ENCODE measurements around the gene GMDS. TPM values are rescaled to one million over a fixed set of nuclear protein-coding genes. Genes with fewer than 3 reads are reported as not detected.

Gene GMDS
- total and polyA plus RNA-seq, 2 experiments from 2014 or later = 3.0 to 12.6 TPM

DNA sequence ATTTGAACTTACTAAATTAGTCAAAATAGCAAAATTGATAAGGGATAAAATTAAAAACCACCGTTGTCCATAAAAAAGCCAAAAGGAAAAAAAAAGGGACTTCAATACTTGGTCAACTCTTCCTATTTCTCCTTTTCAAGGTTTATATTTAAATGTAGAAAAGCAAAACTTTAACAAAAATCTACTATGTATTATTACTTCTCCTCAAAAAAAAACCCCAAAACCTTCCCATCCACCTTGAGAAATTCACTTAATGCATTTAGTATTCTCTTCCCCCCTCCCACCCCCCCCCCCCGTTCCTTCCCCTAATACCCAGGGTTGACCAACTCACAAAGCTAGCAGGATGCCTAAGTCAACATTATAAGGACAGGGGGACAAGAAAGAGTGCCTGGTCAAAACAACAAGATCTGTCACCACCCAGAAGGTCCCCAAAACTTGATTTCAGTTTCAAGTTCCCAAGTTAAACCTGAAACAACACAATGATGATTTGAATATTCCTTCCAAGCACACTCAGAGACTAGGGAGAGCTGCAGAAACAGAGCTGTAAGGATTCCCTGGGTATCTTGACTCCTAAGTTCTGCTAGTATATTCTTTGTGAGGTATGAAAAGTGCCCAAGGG is 14.6 kb downstream of the GMDS start:
- H4K20me1 ChIP-seq (ENCODE audit: insufficient read depth) = no peaks in the 10 kb centered on the region
- no peaks in the 10 kb centered on the region for H3K27me3 ChIP-seq (replicated peaks; ENCODE audit: insufficient read depth)
- in situ Hi-C loops (cut with MboI) = no loop called here
- no peaks in the 10 kb centered on the region for H3K36me3 ChIP-seq (ENCODE audit: low read depth)
- no peaks in the 10 kb centered on the region for H3F3A ChIP-seq (ENCODE audit: insufficient read depth)
- H3K9me2 ChIP-seq (ENCODE audit: insufficient read depth) = no peaks in the 10 kb centered on the region
- H3K27ac ChIP-seq = no peak overlapping the region
- H3K9ac ChIP-seq = no peak overlapping the region
- DNase-seq = no peak
- no peak for TF ChIP-seq EZH2 (IDR thresholded peaks at IDR 0.05; ENCODE audit: insufficient read depth, poor library complexity, severe bottlenecking)
- TF ChIP-seq EZH2phosphoT487 (IDR thresholded peaks at IDR 0.05; ENCODE audit: insufficient read depth, low read depth) = no peak
- H3K4me2 ChIP-seq (ENCODE audit: unreplicated experiment) = no peak overlapping the region
- no peak overlapping the region for H2AFZ ChIP-seq
- H3K4me3 ChIP-seq = no peak overlapping the region
- H3K4me1 ChIP-seq (ENCODE audit: insufficient read depth) = peaks cover 10% of the 10 kb centered on the region; the same call in 1 of the 2 replicates
- WGBS, 2 experiments (ENCODE audit: low coverage in 1 of 2, low lambda C conversion rate in 2 of 2, missing lambda C conversion rate in 2 of 2) = 70 to 75% methylated on average over 2 of the region's 2 CpGs
- no peaks in the 10 kb centered on the region for H3K79me2 ChIP-seq (ENCODE audit: insufficient read depth)
- H3K9me3 ChIP-seq (ENCODE audit: low read depth) = no peaks in the 10 kb centered on the region

DNA sequence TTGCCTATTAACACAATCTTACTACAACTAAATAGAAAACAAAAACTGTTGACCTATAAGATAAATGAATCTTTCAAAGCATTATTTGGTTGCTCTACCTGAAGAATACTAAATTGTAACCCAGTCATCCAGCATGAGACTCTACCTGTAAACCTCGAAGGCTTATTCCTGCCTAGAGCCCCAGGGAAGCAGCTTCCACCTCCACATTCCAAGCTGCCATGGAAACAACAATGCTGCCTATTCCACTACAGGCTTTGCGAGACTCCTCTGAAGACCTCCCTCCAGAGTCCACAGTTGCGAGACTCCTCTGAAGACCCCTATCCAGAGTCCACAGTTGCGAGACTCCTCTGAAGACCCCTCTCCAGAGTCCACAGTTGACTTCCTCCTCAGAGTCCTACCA is 15.7 kb downstream of the GMDS start:
- Histone ChIP-seq H3K4me1 (ENCODE audit: insufficient read depth) (peaks cover 17% of the 10 kb centered on the region; the same call in 1 of the 2 replicates), H3K4me2 (ENCODE audit: unreplicated experiment) (no peak overlapping the region), H4K20me1 (ENCODE audit: insufficient read depth) (no peaks in the 10 kb centered on the region), H3K36me3 (ENCODE audit: low read depth) (no peaks in the 10 kb centered on the region), H2AFZ (no peak overlapping the region), H3K9ac (no peak overlapping the region), H3K4me3 (no peak overlapping the region), H3K27ac (no peak overlapping the region), H3F3A (ENCODE audit: insufficient read depth) (peaks cover 3% of the 10 kb centered on the region; the same call in 1 of the 2 replicates), H3K9me3 (ENCODE audit: low read depth) (no peaks in the 10 kb centered on the region), H3K9me2 (ENCODE audit: insufficient read depth) (no peaks in the 10 kb centered on the region), H3K27me3 (replicated peaks; ENCODE audit: insufficient read depth) (no peaks in the 10 kb centered on the region), H3K79me2 (ENCODE audit: insufficient read depth) (no peaks in the 10 kb centered on the region)
- in situ Hi-C loops (cut with MboI) = no loop called here
- TF ChIP-seq EZH2 (IDR thresholded peaks at IDR 0.05; ENCODE audit: insufficient read depth, poor library complexity, severe bottlenecking) (no peak), EZH2phosphoT487 (IDR thresholded peaks at IDR 0.05; ENCODE audit: insufficient read depth, low read depth) (no peak)
- 75 to 87% methylated on average over 4 of the region's 4 CpGs for WGBS, 2 experiments (ENCODE audit: low coverage in 1 of 2, low lambda C conversion rate in 2 of 2, missing lambda C conversion rate in 2 of 2)
- no peak for DNase-seq

DNA sequence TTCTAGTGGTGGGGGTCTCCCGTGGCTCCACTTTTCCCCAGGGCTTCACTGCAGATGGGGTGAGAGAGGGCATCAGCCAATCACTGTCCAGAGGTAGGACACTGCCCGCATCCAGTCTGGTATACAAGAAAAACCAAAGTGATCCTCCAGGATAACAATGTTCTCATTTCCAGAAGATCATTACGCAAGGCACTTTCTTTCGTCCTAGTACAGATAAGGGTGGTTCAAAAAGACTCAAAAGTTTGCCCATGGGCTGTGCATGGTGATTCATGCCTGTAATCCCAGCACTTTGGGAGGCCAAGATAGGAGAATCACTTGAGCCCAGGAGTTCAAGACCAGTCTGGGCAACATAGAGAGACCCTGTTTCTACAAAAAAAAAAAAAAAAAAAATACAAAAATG is 16.4 kb downstream of the GMDS start:
- H4K20me1 ChIP-seq (ENCODE audit: insufficient read depth) = no peaks in the 10 kb centered on the region
- TF ChIP-seq EZH2 (IDR thresholded peaks at IDR 0.05; ENCODE audit: insufficient read depth, poor library complexity, severe bottlenecking) = no peak
- TF ChIP-seq EZH2phosphoT487 (IDR thresholded peaks at IDR 0.05; ENCODE audit: insufficient read depth, low read depth) = no peak
- 90 to 98% methylated on average over 4 of the region's 4 CpGs for WGBS, 2 experiments (ENCODE audit: low coverage in 1 of 2, low lambda C conversion rate in 2 of 2, missing lambda C conversion rate in 2 of 2)
- no peak overlapping the region for H2AFZ ChIP-seq
- H3K9ac ChIP-seq = no peak overlapping the region
- H3K4me2 ChIP-seq (ENCODE audit: unreplicated experiment) = no peak overlapping the region
- in situ Hi-C loops (cut with MboI) = no loop called here
- peaks cover 17% of the 10 kb centered on the region; the same call in 1 of the 2 replicates for H3K4me1 ChIP-seq (ENCODE audit: insufficient read depth)
- DNase-seq = no peak
- no peak overlapping the region for H3K4me3 ChIP-seq
- no peaks in the 10 kb centered on the region for H3K79me2 ChIP-seq (ENCODE audit: insufficient read depth)
- H3K36me3 ChIP-seq (ENCODE audit: low read depth) = no peaks in the 10 kb centered on the region
- H3K9me3 ChIP-seq (ENCODE audit: low read depth) = no peaks in the 10 kb centered on the region
- H3K9me2 ChIP-seq (ENCODE audit: insufficient read depth) = no peaks in the 10 kb centered on the region
- peaks cover 3% of the 10 kb centered on the region; the same call in 1 of the 2 replicates for H3F3A ChIP-seq (ENCODE audit: insufficient read depth)
- no peak overlapping the region for H3K27ac ChIP-seq
- no peaks in the 10 kb centered on the region for H3K27me3 ChIP-seq (replicated peaks; ENCODE audit: insufficient read depth)

DNA sequence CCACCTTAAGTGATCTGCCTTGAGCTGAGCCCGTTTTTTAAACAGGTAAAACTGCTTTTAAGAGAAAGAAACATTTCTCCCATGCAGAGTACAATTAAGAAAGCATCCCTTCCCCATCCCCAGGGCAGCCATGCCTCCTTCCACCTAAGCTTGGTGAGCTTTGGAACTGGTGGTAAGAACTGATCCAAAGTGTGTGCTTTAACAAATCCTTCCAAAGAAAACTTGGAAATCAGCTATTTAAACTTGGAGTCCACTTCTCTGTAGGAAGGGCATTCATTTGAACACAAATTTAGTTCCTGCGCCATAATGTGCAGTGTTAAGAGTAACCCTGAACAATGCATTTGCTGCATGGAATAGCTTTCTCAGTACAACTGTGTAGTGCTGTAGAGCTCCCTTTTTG is 17.0 kb downstream of the GMDS start:
- no peaks in the 10 kb centered on the region for H3K79me2 ChIP-seq (ENCODE audit: insufficient read depth)
- 55 to 62% methylated on average over 2 of the region's 2 CpGs for WGBS, 2 experiments (ENCODE audit: low coverage in 1 of 2, low lambda C conversion rate in 2 of 2, missing lambda C conversion rate in 2 of 2)
- H3K4me1 ChIP-seq (ENCODE audit: insufficient read depth) = peaks cover 17% of the 10 kb centered on the region; the same call in 1 of the 2 replicates

More for the DNA sequence above, 17.0 kb downstream of the GMDS start:
- no peaks in the 10 kb centered on the region for H3K27me3 ChIP-seq (replicated peaks; ENCODE audit: insufficient read depth)
- no peaks in the 10 kb centered on the region for H4K20me1 ChIP-seq (ENCODE audit: insufficient read depth)
- H3K9me3 ChIP-seq (ENCODE audit: low read depth) = no peaks in the 10 kb centered on the region
- no peaks in the 10 kb centered on the region for H3K36me3 ChIP-seq (ENCODE audit: low read depth)
- peaks cover 3% of the 10 kb centered on the region; the same call in 1 of the 2 replicates for H3F3A ChIP-seq (ENCODE audit: insufficient read depth)
- no peak for TF ChIP-seq EZH2phosphoT487 (IDR thresholded peaks at IDR 0.05; ENCODE audit: insufficient read depth, low read depth)
- TF ChIP-seq EZH2 (IDR thresholded peaks at IDR 0.05; ENCODE audit: insufficient read depth, poor library complexity, severe bottlenecking) = no peak
- in situ Hi-C loops (cut with MboI) = no loop called here
- no peak overlapping the region for H3K4me2 ChIP-seq (ENCODE audit: unreplicated experiment)
- no peaks in the 10 kb centered on the region for H3K9me2 ChIP-seq (ENCODE audit: insufficient read depth)
- H3K9ac ChIP-seq = no peak overlapping the region
- H2AFZ ChIP-seq = no peak overlapping the region
- no peak overlapping the region for H3K4me3 ChIP-seq
- no peak for DNase-seq
- H3K27ac ChIP-seq = no peak overlapping the region
